DOHH2 (cell line): Measurements from ENCODE around the gene GPC6.

Experiments
- EZH2phosphoT487 ChIP-seq: fragments of 200-600 bp; sonication (generic); IDR thresholded peaks from 2 replicates; pipeline ENCODE4 v1.6.1; 2017; ENCODE audit warnings: borderline replicate concordance, mild to moderate bottlenecking, antibody characterized with exemption, low read length, moderate library complexity, mixed read lengths
- TF ChIP-seq, protein P1 (sequence below): fragments of 200-600 bp; sonication (generic); IDR thresholded peaks from one replicate; pipeline ENCODE4 v1.5.1; 2014; ENCODE audit warnings: antibody characterized with exemption, mild to moderate bottlenecking, low read depth, low read length; ENCODE audit not compliant: poor library complexity, severe bottlenecking

DNA sequence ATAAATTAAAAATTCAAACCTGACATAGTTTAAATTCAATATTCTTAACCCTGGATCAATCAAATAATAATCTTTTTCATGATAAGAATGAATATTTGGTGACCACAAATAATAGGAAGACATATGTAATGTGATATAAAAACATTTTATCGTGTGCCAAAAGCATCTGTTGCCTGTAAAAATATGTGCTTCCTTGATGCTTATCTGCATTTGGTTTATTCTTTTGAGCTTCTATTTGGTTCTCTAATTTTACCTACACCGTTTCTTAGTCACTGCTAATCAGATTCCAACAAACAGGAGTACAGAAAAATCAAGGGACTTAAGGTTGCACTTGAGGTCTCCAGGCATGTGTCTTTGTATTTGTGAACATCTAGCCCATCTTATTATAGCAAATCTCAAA, 978.3 kb downstream of the GPC6 start:
- TF ChIP-seq, protein P1, sequence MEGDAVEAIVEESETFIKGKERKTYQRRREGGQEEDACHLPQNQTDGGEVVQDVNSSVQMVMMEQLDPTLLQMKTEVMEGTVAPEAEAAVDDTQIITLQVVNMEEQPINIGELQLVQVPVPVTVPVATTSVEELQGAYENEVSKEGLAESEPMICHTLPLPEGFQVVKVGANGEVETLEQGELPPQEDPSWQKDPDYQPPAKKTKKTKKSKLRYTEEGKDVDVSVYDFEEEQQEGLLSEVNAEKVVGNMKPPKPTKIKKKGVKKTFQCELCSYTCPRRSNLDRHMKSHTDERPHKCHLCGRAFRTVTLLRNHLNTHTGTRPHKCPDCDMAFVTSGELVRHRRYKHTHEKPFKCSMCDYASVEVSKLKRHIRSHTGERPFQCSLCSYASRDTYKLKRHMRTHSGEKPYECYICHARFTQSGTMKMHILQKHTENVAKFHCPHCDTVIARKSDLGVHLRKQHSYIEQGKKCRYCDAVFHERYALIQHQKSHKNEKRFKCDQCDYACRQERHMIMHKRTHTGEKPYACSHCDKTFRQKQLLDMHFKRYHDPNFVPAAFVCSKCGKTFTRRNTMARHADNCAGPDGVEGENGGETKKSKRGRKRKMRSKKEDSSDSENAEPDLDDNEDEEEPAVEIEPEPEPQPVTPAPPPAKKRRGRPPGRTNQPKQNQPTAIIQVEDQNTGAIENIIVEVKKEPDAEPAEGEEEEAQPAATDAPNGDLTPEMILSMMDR: no peak
- TF ChIP-seq EZH2phosphoT487: no peak
